ENCODE measurements around the gene MMADHC. TPM values are rescaled to one million over a fixed set of nuclear protein-coding genes. Genes with fewer than 3 reads are reported as not detected.

Gene MMADHC
- total and polyA plus RNA-seq, 2 donors from 2014 or later = 77.1 to 84.8 TPM

DNA sequence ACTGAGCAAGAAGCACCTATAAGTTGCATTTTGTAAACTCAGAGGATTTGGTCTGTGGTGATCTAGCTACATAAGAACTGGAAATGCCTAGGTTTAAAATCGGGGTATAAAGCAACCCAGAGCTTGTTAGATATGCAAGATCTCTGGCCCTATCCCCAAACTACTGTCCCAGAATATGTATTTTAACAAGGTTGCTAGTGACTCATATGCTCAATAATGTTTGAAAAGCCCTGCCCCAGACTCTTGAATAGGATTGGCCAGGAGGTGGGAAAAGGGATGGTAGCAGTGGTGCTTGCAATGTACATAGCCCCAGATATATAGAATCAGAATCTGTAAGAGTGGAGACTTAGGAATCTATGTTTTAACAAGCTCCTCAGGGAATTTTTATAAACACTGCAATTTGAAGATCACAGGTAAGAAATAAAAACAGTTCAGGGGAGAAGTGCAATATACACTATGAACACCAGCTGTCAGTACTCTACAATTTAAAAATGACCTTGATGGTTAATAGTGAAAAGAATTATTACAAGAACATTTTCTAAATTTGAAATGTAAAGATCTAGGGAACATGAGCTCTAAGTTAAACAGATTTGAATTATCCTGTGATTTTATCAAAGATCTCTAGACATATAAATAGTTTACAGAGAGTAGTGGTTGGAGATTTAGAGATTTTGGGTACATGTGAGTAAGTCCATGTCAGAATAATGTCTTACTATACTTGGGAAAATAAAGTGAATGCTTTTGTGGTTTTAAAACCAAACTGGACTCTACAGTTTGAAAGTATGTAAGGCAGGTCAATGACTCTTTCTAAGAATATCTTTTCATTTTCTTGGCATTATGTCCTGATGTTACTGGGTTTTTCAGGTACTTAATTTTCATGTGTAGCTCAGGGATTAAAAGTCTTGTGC lies 7.7 kb upstream of the MMADHC start:
- Histone ChIP-seq H3K36me3 (ENCODE audit: control insufficient read depth in 2 of 3, insufficient read depth in 3 of 3, low read length in 3 of 3) (no peaks in the 10 kb centered on the region), H3K9me3 (ENCODE audit: control insufficient read depth in 2 of 3, insufficient read depth in 1 of 3, low read length in 3 of 3) (no peaks in the 10 kb centered on the region), H3K4me1 (ENCODE audit: control insufficient read depth in 2 of 3, insufficient read depth in 2 of 3, low read depth in 1 of 3, low read length in 3 of 3) (peaks cover 0 to 4% (median 0%) of the 10 kb centered on the region in 3 donors), H3K27ac (ENCODE audit: low read depth in 2 of 2, low read length in 2 of 2) (no peak overlapping the region), H3K27me3 (ENCODE audit: control insufficient read depth, insufficient read depth, low read length) (no peaks in the 10 kb centered on the region), H3K4me3 (ENCODE audit: low read length in 3 of 3) (no peak overlapping the region), H3K9ac (ENCODE audit: low read length in 3 of 3) (no peak overlapping the region)
- TF ChIP-seq, protein P1, sequence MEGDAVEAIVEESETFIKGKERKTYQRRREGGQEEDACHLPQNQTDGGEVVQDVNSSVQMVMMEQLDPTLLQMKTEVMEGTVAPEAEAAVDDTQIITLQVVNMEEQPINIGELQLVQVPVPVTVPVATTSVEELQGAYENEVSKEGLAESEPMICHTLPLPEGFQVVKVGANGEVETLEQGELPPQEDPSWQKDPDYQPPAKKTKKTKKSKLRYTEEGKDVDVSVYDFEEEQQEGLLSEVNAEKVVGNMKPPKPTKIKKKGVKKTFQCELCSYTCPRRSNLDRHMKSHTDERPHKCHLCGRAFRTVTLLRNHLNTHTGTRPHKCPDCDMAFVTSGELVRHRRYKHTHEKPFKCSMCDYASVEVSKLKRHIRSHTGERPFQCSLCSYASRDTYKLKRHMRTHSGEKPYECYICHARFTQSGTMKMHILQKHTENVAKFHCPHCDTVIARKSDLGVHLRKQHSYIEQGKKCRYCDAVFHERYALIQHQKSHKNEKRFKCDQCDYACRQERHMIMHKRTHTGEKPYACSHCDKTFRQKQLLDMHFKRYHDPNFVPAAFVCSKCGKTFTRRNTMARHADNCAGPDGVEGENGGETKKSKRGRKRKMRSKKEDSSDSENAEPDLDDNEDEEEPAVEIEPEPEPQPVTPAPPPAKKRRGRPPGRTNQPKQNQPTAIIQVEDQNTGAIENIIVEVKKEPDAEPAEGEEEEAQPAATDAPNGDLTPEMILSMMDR (IDR thresholded peaks at IDR 0.05; ENCODE audit: borderline replicate concordance, extremely low read depth, insufficient read depth) = no peak
- DNase-seq (no peak), FAIRE-seq (no peak)
- intact Hi-C loops (cut with DNase I) = no loop called here

DNA sequence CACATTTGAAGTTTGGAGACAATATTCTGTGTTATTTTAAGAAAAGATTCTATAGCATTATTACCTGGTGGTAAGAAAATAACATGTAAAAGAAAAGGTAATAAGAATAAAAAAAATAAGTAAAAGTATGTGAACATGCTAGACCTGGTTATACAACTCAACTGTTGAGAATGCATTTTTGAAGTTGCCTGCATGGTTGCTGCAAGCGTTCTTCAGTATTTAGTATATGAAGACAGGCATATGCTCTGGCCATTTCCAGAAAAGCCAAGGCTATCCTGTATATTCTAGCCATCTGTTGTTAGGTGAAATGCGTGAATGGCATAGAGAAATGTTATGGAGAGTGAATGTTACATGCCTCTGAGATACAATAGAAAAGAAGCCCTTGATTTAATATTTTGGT lies 6.8 kb upstream of the MMADHC start:
- TF ChIP-seq, protein P1 (IDR thresholded peaks at IDR 0.05; ENCODE audit: borderline replicate concordance, extremely low read depth, insufficient read depth) = no peak
- no peak overlapping the region for H3K27ac ChIP-seq (ENCODE audit: low read depth in 2 of 2, low read length in 2 of 2)
- FAIRE-seq (no peak), DNase-seq (no peak)
- no peaks in the 10 kb centered on the region for H3K27me3 ChIP-seq (ENCODE audit: control insufficient read depth, insufficient read depth, low read length)
- no peak overlapping the region for H3K9ac ChIP-seq (ENCODE audit: low read length in 3 of 3)
- no peaks in the 10 kb centered on the region for H3K9me3 ChIP-seq (ENCODE audit: control insufficient read depth in 2 of 3, insufficient read depth in 1 of 3, low read length in 3 of 3)
- intact Hi-C loops (cut with DNase I) = no loop called here
- no peaks in the 10 kb centered on the region for H3K36me3 ChIP-seq (ENCODE audit: control insufficient read depth in 2 of 3, insufficient read depth in 3 of 3, low read length in 3 of 3)
- no peak overlapping the region for H3K4me3 ChIP-seq (ENCODE audit: low read length in 3 of 3)
- peaks cover 0 to 4% (median 0%) of the 10 kb centered on the region in 3 donors for H3K4me1 ChIP-seq (ENCODE audit: control insufficient read depth in 2 of 3, insufficient read depth in 2 of 3, low read depth in 1 of 3, low read length in 3 of 3)

DNA sequence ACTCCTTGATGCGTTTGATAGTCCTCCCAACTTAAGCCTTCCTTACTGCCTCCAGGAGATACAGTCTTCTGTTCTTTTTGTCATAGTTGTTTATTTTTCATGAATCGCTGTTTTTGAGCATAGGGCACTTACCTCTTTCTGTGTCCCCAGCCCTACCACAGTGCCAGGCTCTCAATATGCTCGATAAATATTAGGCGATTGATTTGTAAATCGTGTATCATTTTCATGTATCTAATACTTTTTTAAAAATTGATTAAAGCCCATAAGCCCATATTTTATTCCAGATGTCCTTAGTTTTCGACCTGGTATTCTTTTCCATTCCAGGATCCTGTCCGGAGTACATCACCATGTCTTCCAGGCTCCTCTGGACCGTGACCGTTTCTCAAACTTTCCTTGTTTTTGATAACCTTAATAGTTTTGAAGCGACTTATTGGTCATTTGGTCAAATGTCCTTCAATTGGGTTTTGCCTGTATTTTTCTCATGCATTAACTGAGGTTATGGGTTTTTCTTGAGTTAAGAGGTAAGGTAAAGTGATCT lies 444 bp upstream of the MMADHC start:
- H3K27me3 ChIP-seq (ENCODE audit: control insufficient read depth, insufficient read depth, low read length) = no peaks in the 10 kb centered on the region
- peak overlapping the region; percentile 98 to 100 for H3K27ac ChIP-seq (ENCODE audit: low read depth in 2 of 2, low read length in 2 of 2)
- H3K9ac ChIP-seq (ENCODE audit: low read length in 3 of 3) = peak overlapping the region; percentile 97 to 100 (median 100)
- H3K4me3 ChIP-seq (ENCODE audit: low read length in 3 of 3) = peak overlapping the region; percentile 94 to 100 (median 100)
- intact Hi-C loops (cut with DNase I) = no loop called here
- TF ChIP-seq, protein P1 (IDR thresholded peaks at IDR 0.05; ENCODE audit: borderline replicate concordance, extremely low read depth, insufficient read depth) = no peak
- no peaks in the 10 kb centered on the region for H3K9me3 ChIP-seq (ENCODE audit: control insufficient read depth in 2 of 3, insufficient read depth in 1 of 3, low read length in 3 of 3)
- DNase-seq = peak in 1 of 5 donors; percentile 33
- no peak for FAIRE-seq
- H3K4me1 ChIP-seq (ENCODE audit: control insufficient read depth in 2 of 3, insufficient read depth in 2 of 3, low read depth in 1 of 3, low read length in 3 of 3) = peaks cover 0 to 7% (median 0%) of the 10 kb centered on the region in 3 donors
- H3K36me3 ChIP-seq (ENCODE audit: control insufficient read depth in 2 of 3, insufficient read depth in 3 of 3, low read length in 3 of 3) = peaks cover 0 to 8% (median 0%) of the 10 kb centered on the region in 3 donors

Data from kidney (tissue), 14 donors.